Panc1 (cell line): ENCODE measurements around the gene LRRC8B.

Experiments
- REST ChIP-seq, 2 experiments: IDR thresholded peaks; 2 replicates each; pipeline ENCODE4 v1.6.1; 2011 to 2012; ENCODE audit warnings: low read depth in 2 of 2, control low read depth in 1 of 2, low read length in 1 of 2, mild to moderate bottlenecking in 1 of 2, moderate library complexity in 1 of 2; ENCODE audit not compliant: insufficient read depth in 1 of 2
- TF ChIP-seq, protein P1 (sequence below): fragments of 450-650 bp; IDR thresholded peaks from 2 replicates; pipeline ENCODE4 v1.5.1; 2017; ENCODE audit warnings: mild to moderate bottlenecking

DNA sequence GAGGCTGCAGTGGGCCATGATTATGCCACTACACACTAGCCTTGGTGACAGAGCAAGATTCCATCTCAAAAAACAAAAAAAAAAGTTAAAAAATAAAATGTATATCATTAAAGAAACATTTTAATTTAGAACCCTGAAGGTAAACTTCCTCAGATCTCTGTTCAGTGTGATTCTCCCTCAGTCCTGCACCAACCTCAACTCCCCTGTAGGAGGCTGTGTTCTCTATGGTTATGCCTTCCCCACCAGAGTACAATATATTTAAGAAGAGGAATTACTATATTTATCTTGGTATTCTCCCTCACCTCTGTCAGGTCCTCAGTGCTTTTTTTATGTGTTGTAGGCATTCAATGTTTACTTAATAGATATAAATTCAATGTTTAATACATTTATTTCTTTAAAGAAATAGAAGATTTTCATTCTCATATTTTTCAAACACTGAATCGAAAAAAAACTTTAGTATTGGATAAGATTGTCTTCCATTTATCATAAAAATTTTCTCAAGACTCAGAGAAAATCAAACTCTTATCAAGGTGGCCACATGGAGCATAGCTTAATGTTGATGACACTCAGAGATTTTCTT lies 4.8 kb upstream of the LRRC8B start:
- TF ChIP-seq, protein P1, sequence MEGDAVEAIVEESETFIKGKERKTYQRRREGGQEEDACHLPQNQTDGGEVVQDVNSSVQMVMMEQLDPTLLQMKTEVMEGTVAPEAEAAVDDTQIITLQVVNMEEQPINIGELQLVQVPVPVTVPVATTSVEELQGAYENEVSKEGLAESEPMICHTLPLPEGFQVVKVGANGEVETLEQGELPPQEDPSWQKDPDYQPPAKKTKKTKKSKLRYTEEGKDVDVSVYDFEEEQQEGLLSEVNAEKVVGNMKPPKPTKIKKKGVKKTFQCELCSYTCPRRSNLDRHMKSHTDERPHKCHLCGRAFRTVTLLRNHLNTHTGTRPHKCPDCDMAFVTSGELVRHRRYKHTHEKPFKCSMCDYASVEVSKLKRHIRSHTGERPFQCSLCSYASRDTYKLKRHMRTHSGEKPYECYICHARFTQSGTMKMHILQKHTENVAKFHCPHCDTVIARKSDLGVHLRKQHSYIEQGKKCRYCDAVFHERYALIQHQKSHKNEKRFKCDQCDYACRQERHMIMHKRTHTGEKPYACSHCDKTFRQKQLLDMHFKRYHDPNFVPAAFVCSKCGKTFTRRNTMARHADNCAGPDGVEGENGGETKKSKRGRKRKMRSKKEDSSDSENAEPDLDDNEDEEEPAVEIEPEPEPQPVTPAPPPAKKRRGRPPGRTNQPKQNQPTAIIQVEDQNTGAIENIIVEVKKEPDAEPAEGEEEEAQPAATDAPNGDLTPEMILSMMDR, result peak; percentile 77; the same call in 1 of the 2 replicates
- TF ChIP-seq REST (IDR thresholded peaks at IDR 0.05; ENCODE audit: insufficient read depth in 1 of 2, low read depth in 2 of 2, low read length in 1 of 2), result no peak
